PC-3 (cell line): ENCODE results near the gene LEKR1.
"Not testable (repeated sequence)": the region's sequence is repeated elsewhere in the genome, so short reads cannot be mapped to it uniquely, and the experiment has no call there.

Experiments
- EZH2phosphoT487 ChIP-seq: fragments of 300-600 bp; sonication (generic); IDR thresholded peaks from 2 replicates; pipeline ENCODE4 v1.6.1; 2018; ENCODE audit warnings: mild to moderate bottlenecking, antibody characterized with exemption, low read length, borderline replicate concordance
- TF ChIP-seq, protein P1 (sequence below): fragments of 300-600 bp; sonication (generic); conservative IDR thresholded peaks from 2 replicates; pipeline ENCODE4 v1.5.1; 2017; ENCODE audit warnings: antibody characterized with exemption, low read depth, mild to moderate bottlenecking, low read length

- TF ChIP-seq, protein P1, sequence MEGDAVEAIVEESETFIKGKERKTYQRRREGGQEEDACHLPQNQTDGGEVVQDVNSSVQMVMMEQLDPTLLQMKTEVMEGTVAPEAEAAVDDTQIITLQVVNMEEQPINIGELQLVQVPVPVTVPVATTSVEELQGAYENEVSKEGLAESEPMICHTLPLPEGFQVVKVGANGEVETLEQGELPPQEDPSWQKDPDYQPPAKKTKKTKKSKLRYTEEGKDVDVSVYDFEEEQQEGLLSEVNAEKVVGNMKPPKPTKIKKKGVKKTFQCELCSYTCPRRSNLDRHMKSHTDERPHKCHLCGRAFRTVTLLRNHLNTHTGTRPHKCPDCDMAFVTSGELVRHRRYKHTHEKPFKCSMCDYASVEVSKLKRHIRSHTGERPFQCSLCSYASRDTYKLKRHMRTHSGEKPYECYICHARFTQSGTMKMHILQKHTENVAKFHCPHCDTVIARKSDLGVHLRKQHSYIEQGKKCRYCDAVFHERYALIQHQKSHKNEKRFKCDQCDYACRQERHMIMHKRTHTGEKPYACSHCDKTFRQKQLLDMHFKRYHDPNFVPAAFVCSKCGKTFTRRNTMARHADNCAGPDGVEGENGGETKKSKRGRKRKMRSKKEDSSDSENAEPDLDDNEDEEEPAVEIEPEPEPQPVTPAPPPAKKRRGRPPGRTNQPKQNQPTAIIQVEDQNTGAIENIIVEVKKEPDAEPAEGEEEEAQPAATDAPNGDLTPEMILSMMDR: not testable (repeated sequence)
- TF ChIP-seq EZH2phosphoT487: not testable (repeated sequence)
Observed at GRCh38 chr3:156879491-156879890, 53.3 kb downstream of the LEKR1 start.
